ENCODE results near the gene PGM1.
"Not testable (repeated sequence)": the region's sequence is repeated elsewhere in the genome, so short reads cannot be mapped to it uniquely, and the experiment has no call there.

Gene PGM1

DNA sequence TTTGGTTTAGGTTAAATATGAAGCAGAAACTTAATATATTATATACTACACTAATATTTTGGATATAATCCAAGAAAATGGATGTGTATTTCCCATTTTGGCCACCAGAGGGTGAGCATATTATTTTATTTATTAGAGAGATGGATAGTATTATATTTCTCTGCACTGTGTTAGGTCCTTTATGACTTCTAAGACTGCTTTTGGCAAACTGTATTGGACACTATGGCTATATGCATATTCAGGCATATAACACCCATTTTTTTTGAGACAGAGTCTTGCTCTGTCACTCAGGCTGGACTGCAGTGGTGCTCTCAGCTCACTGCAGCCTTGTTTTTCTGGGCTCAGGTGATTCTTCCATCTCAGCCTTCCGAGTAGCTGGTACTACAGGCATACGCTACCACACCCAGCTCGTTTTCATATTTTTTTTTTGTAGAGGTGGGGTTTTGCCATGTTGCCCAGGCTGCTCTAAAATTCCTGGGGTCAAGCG, 17.8 kb upstream of the PGM1 start:
- no peak overlapping the region for H3K4me3 ChIP-seq (replicated peaks; ENCODE audit: low read depth, low read length)
- DNase-seq (ENCODE audit: extremely low read depth, low read depth), result no peak
- TF ChIP-seq, protein P1, sequence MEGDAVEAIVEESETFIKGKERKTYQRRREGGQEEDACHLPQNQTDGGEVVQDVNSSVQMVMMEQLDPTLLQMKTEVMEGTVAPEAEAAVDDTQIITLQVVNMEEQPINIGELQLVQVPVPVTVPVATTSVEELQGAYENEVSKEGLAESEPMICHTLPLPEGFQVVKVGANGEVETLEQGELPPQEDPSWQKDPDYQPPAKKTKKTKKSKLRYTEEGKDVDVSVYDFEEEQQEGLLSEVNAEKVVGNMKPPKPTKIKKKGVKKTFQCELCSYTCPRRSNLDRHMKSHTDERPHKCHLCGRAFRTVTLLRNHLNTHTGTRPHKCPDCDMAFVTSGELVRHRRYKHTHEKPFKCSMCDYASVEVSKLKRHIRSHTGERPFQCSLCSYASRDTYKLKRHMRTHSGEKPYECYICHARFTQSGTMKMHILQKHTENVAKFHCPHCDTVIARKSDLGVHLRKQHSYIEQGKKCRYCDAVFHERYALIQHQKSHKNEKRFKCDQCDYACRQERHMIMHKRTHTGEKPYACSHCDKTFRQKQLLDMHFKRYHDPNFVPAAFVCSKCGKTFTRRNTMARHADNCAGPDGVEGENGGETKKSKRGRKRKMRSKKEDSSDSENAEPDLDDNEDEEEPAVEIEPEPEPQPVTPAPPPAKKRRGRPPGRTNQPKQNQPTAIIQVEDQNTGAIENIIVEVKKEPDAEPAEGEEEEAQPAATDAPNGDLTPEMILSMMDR (IDR thresholded peaks at IDR 0.05; ENCODE audit: low read depth, low read length, missing control alignments), result peak; percentile 43

DNA sequence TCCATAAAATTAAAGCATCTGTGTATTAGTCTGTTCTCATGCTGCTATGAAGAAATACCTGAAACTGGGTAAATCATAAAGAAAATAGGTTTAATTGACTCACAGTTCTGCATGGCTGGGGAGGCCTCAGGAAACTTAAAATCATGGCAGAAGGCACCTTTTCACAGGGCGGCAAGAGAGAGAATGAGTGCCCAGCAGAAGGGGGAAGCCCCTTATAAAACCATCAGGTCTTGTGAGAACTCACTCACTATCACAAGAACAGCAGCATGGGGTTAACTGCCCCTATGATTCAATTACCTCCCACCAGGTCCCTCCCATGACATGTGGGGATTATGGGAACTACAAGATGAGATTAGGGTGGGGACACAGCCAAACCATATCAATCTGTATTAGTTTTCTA, 6.9 kb upstream of the PGM1 start:
- not testable (repeated sequence) for DNase-seq (ENCODE audit: extremely low read depth, low read depth)

GRCh38 chr1:63590166-63590560, 3.0 kb upstream of the PGM1 start:
- no peak overlapping the region for H3K4me3 ChIP-seq (replicated peaks; ENCODE audit: low read depth, low read length)
- no peak for DNase-seq (ENCODE audit: extremely low read depth, low read depth)
- TF ChIP-seq, protein P1 (IDR thresholded peaks at IDR 0.05; ENCODE audit: low read depth, low read length, missing control alignments), result no peak

More for the DNA sequence above, 6.9 kb upstream of the PGM1 start:
- H3K4me3 ChIP-seq (replicated peaks; ENCODE audit: low read depth, low read length), result not testable (repeated sequence)

GRCh38 chr1:63592536-63593302, 492 bp upstream of the PGM1 start:
- TF ChIP-seq, protein P1 (IDR thresholded peaks at IDR 0.05; ENCODE audit: low read depth, low read length, missing control alignments), result no peak
- DNase-seq (ENCODE audit: extremely low read depth, low read depth), result no peak

DNA sequence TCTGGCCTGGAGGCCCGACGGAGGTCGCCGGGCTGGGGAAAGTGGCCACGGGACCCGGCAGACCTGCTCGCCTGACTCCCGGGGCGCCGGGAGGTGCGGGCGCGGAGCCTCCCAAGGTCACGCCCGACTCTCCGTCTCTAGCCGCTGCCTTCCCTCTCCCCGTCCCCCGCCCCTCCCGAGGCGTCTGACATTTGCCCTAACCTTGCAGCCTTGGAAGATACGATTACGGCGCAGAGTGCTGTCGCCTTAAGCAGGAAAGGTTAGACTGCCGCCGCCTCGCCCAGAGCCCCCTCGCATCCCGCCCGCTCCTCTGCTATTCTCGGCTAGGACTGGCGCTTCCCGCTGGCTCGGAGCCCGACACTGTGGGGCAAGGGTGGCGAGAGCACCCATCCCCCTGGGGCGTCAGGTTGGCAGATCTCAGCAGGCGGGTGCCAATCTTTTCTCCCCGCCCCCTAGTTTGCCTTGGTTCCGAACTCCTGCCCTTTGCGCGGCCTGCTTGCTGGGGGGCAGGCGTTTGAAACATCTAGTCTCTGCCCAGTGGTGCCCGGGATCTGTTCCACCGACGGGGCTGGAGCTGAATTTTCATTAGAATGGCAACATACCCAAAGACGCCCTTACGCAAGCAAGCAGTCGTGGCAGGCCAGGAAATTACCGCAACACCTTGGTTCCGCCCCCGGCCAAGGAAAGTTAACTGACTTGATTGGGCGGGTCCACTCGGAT, 835 bp downstream of the PGM1 start:
- DNase-seq (ENCODE audit: extremely low read depth, low read depth), result no peak
- peak overlapping the region; percentile 62 for H3K4me3 ChIP-seq (replicated peaks; ENCODE audit: low read depth, low read length)
- TF ChIP-seq, protein P1 (IDR thresholded peaks at IDR 0.05; ENCODE audit: low read depth, low read length, missing control alignments), result no peak

More at GRCh38 chr1:63592536-63593302, 492 bp upstream of the PGM1 start:
- peak overlapping the region; percentile 62 for H3K4me3 ChIP-seq (replicated peaks; ENCODE audit: low read depth, low read length)

DNA sequence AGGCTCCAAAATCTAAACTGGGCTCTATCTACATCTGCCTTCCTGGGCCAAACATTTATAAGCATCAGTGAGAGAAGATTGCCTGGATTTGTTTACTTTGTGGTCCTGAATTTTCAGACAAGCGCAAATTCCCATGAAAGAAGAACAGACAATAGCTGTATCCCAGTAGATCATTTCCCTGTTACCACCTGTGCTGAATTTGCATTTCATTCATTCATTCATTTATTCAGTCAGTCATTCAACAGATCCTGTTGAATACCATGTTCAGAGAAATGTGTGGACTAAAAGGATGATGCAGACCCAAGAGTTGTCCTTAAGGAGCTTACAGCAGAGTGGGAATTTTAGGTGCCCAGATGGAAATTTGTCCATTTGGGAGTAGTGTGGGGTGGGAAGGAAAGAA, 2.2 kb downstream of the PGM1 start:
- TF ChIP-seq, protein P1 (IDR thresholded peaks at IDR 0.05; ENCODE audit: low read depth, low read length, missing control alignments), result no peak
- no peak for DNase-seq (ENCODE audit: extremely low read depth, low read depth)
- no peak overlapping the region for H3K4me3 ChIP-seq (replicated peaks; ENCODE audit: low read depth, low read length)

- no peak for DNase-seq (ENCODE audit: extremely low read depth, low read depth)
- TF ChIP-seq, protein P1 (IDR thresholded peaks at IDR 0.05; ENCODE audit: low read depth, low read length, missing control alignments), result no peak
- H3K4me3 ChIP-seq (replicated peaks; ENCODE audit: low read depth, low read length), result no peak overlapping the region
Observed at GRCh38 chr1:63599799-63600198, 6.6 kb downstream of the PGM1 start.

Data from HFF-Myc (cell line).